Colon (tissue), 2 donors: ENCODE data around the gene FBXL17.

Experiments
- FAIRE-seq: peaks from 2 replicates; lab custom pipeline; 2012; peaks lifted over from hg19 to GRCh38; lab: Jason Lieb, UNC
- donor health status: control.
- donor health status: control.

The FBXL17 gene

DNA sequence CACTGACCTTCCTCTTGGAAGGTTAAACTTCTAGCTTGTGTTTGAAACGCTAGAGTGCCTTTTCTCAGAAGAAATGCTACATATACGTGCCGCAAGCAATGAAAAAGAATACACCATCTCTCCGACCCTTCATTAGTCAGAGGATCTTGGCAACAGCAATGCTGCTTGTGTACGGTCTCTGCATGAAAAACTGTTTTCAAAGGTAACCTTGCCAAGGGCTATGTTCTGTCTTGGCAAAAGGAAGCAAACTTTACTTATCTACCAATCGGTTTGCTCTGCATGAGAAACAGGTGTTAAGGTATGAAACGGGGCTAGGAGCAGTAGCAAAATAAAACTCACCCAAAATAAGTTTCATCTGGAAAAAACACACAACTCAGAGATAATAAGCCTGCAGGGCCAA, 297.8 kb downstream of the FBXL17 start:
- no peak for FAIRE-seq

DNA sequence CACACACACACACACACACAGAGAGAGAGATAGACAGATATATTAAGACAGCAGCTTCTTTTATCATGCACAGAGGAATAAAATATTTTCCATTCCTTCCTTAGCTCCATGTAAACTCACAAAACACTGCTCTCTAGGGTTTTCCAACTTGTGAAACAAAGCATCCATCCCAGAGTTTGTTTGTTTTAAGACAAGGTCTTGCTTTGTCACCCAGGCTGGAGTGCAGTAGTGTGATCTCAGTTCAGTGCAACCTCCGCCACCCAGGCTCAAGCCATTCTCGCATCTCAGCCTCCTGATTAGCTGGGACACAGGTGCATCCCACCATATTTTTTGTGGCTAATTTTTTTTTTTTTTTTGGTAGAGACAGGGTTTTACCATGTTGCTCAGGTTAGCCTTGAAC, 298.7 kb downstream of the FBXL17 start:
- no peak for FAIRE-seq

DNA sequence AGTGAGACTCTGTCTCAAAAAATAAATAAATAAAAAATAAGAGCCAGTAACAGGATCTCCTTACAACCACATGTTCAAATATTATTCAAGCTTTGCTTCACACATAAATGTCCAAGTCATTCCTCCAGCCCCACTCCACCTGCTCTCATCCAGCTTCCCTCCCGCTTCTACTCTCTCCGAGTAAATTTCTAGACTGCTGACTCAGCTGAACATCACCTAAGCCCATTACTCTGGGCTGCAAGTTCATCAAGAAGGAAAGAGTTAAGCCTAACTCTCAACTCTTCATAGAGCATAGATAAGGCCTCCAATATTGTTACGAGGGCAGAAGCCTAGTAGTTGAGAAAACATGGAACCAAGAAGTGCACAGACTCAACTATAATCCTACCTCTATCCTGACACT, 300.2 kb downstream of the FBXL17 start:
- FAIRE-seq, result no peak

DNA sequence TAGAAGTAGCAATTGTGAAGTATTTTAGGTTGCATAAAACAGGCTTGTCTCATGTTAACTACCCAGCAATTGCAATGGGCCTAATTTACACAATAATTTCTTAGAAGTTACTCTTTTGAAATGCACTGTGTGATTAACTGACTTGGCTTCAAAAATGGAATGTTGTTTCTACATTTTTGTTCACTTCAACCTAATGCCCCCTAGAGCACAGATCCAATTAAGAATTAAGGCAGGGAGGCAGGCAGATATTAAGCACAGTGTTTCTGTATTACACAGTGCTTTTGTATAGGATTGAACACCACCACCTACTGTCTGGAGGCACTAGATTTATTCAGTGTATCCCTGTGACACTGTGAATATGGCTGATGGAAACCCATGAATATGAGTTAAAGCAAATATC, 302.1 kb downstream of the FBXL17 start:
- no peak for FAIRE-seq

DNA sequence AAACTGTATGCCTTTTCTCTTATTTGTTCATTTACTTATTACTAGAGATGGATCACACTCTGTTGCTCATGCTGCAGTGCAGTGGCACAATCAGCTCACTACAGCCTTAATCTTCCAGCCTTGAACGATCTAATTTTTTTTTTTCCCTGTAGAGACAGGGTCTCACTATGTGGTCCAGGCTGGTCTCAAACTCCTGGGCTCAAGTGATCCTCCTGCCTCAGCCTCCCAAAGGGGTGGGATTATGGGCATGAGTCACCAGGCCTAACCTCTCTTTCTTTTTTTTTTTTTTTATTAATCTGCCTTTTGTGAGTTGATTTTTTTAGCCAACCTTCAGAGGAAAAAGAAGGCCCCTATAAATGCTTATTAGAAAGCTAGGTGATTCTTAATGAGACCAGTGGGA, 303.0 kb downstream of the FBXL17 start:
- no peak for FAIRE-seq

DNA sequence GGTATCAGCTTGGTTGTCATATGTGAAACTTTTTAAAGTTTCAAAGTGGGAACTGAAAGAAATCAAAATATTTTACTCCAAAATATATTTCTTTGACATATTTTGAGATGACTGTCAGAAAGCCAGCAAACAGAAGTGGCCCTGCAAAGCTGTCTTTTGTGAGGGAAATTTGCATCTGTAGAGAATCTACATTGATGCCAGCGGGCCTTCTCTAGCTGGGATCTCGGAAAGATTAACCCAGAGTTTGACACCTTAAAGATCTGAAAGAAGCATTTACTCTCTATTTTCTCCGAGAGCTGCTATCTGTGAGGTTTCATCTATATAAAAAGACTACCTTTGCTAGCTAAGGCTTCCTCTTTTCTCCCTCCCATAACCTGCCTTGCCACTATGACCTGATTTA, 303.6 kb downstream of the FBXL17 start:
- no peak for FAIRE-seq

DNA sequence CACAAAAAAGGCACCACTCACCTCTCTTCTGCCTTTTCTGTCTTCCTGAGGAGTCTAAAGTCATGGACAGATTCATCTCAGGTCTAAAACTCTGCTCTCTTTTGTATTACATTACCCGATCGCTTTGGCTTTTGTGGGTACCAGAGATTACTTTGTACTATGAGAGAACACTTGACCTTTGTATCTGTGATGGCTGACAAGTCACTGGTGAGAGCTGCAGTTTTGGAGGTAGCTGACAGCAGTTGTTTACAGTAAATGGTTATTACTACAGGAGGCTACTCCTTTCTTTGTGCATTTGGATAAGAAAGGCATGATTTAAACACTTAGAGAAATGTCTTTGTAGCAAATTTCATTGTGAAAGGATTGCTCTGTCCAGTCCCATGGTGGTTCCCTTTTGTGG, 307.3 kb downstream of the FBXL17 start:
- no peak for FAIRE-seq

DNA sequence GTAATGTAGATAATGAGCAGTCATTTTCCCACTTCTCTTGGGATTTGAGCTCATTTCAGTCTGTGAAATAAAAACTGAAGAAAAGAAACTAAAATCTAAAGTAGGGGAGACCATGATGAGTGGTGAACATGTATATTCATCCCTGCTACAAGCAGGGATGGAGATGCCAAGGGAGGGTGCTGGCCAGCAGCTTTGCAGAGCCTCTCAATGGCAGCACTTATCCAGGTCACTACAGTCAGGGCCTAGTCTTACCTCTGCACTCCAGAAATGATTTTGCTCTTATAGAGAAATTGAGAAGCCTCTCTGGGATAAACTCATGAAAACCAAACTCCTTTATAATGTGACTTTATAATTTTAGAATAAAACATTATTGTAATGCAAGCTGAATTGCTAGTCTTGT, 317.6 kb downstream of the FBXL17 start:
- no peak for FAIRE-seq

DNA sequence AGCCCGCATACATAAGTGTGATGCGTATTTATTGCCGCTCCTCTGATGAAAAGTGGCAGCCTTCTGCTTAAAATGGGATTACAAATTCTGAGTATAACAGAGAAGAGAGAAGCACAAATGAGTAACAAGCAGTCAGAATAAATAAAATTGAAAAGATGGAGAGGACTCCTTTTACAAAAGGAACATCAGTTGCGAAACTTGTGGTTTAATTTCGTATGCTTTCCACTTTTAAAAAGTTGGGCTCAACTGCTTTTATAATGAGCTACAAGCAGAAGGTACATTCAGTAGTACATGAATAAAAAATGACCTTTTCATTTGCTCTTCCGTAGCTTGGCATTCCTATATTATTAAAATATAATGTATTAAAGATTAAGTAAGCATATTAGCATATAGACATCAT, 320.0 kb downstream of the FBXL17 start:
- FAIRE-seq, result no peak

DNA sequence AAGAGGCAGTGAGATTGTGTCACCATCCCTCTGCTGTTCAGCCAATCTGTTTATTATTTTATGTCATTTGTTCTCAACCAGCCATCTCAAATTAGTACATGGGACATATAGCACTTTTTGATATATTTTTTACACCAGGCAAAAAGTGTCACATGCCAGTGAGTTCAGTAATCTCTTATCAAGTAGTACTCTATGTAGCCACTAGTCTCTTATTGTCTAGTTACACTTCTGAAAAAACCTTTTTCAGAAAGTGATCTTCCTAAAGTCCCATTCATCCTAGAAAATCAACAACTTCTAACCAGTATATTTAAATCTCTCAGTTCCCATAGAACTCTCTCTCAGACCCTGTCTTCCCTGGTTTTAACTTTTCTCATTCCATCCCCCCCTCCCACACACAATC, 321.6 kb downstream of the FBXL17 start:
- no peak for FAIRE-seq

DNA sequence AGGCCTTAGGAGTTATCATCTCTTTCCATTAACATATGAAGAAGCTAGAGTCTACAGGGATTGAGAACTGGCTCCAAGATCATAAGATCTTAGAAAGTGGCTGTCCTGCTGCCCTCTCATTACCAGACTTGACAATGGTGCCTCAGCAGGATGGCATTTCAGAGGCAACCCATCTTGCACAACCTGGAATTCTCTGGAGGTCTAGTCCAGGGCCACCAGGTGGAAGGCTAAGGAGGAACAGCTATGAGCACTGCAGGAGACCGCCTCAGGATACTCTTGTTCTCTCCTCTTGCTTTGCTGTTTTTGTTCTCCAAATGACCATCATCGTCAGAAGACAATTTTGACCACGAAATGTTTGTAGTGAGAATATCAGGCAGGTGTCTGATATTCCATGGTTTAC, 322.6 kb downstream of the FBXL17 start:
- FAIRE-seq, result no peak

DNA sequence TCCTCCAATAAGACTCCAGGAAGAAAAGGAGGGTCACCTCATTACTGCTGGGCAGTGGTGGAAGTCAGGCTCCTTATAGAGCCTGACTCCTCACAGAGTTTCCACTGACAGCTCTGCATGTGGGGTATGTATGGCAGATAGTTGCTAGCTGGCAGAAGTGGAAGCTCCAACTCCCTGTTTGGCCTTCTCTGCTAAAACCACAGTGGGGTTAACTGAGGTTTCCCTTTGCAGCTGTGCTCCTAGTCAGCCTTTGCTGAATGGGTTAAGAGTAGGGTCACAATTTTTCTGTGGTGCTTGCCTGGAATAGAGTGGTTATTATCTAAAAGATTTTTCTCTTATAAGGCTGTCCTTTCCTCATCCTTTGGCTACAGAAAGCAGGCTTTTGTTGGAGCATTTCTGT, 327.5 kb downstream of the FBXL17 start:
- FAIRE-seq, result no peak

DNA sequence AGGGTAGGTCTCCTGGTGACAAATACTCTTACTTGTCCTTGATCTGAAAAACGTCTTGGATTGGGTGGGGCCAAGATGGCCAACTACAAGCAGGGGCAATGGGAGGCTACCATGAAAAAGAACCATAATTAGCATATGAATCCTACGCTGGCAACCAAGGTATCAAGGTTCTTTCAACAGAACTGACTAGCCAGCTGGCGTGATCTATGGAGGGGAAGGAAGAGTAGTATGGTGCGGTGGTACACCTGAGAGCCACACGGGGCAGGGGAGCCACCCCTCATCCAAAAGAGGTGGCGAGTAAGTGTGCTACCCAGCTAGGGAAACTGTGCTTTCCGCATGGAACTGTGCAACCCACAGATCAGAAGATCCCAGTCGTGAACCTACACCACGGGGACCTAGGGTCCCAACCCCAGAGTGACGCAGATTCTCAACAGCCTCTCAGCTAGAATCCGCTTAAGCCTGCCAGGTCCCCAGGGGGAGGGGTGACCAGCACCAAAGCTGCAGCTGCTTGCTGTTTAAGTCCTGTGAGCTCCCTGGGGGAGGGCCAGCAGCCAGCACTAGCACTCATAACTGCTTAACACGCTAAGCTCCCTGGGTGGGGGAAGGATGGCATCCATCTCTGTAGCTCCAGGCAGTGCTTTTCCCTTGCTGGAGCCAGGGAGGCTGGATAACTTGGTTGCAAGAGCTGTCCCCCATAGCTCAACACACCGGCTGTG, 334.8 kb downstream of the FBXL17 start:
- no peak for FAIRE-seq

DNA sequence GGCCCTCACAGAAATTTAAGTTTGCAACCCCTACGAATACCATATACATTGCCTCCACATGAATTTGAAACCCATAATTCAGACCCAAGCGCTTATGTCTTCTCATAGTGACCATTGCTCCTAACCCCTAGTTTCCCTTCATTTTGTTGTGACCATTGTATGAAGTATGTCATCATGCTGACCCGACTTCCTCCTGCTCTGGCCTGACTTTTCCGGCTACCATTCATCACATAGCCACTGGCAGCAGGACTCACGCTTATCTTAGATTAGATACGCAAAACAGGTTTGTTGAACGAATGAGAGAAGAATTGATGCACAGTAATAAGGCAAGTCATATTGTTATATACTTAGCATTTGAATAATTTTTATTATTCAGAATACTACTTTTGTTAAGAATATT, 345.4 kb downstream of the FBXL17 start:
- no peak for FAIRE-seq

DNA sequence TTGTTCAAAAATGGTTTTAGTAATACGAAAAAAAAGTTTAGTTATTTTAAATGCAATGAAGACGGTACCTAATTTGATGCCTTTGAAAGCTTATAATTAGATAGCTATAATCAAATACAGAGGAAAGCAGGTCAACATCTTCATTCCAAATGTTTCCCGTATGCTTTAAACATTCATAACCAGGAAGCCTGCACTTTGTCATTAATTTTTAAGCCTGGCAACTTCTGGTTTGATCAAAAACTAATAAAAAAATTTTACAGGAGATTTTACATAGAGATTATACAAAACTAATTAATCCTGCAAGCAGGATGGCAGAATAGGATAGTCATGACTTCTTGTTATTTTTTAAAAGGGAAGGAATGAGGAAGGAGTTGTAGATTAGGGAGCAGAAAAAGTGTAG, 353.0 kb downstream of the FBXL17 start:
- FAIRE-seq, result no peak

DNA sequence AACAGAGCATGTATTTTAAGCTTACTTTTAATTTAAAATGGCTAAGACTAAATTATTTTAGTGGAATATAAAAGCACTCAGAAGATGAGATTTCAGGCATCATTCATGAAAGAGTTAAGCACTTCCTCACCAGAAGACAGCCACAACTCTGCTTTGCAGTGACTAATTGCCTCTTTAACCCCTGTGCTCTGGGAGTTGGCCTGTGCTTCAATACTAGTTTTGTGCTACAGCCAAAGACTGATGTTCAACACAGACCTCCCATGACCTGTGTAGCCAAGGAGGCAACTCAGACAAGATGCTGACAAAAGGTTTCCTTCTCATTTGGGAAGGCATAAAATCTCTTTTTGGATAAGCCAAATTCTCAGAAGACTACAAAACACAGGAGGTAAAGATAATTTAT, 353.5 kb downstream of the FBXL17 start:
- FAIRE-seq, result no peak

DNA sequence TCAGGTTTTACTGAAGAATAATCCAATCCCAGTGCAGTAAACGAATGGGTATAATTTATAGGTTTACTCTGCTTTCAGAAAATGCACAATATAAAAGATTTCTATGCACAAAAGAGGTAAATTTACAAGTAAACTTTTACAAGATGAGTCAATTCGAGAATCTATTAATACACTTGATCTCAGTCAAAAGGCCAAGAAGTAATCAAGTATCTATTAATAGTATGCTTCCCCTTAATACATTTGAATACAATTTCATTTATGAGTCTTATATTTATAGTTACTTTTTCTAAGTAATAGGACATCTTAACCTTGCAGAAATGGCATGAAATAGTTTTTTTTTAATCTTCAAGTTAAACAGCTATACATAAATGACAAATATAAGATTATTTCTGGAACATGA, 355.9 kb downstream of the FBXL17 start:
- FAIRE-seq, result no peak

DNA sequence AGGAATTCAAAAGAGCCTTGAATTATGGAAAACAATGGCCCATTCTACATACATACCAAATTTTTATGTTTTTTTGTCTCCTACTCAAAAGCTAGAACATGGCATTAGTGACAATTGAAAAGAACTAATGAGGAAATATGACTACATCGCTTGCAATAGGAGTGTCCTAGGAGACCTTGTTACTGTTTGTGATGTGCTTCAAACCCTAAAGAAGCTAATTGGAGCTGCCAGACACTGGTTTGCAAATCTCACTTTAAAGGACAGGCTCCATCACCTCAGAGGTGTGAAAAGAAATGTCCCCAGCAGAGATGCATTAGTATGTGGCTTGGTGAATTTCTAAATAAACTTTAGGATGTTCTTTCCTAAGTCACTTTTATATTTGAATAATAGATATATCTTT, 356.9 kb downstream of the FBXL17 start:
- no peak for FAIRE-seq

DNA sequence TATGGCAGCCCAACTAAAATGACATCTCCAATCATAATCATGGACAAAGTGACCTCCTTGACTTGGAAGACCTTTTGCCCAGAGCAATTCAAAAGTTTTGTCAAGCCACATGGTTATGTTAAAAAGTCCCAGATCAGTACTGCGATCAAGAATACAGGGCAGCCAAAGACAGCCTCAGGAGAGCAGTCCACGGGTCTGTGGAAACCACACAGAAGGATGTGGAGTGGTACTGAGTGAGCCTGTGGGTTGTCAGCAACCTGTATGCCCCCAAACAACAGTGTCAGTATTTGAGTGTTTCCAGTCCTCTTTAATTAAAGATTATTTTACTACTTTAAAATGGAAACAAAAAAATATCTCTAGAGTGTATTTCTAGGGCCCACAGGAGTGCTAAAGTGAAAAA, 365.8 kb downstream of the FBXL17 start:
- no peak for FAIRE-seq

DNA sequence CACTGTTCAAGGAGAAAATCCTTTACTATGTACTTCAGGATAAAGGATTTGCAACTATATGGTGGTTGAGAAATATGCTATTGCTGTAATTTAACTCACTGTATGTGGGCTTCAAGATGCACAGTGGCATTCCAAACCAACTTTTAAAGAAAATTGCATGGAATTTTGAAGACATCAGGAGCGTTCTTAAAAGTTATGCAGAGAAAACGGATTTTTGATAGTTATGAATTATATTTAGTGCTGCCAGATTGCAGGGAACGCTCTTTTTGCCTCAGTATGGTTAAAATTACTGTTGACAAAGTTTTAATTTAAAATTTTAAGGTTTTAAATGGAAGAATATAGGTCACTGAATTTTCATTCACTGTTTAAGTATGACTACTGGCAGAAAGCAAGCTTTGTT, 375.1 kb downstream of the FBXL17 start:
- FAIRE-seq, result no peak

DNA sequence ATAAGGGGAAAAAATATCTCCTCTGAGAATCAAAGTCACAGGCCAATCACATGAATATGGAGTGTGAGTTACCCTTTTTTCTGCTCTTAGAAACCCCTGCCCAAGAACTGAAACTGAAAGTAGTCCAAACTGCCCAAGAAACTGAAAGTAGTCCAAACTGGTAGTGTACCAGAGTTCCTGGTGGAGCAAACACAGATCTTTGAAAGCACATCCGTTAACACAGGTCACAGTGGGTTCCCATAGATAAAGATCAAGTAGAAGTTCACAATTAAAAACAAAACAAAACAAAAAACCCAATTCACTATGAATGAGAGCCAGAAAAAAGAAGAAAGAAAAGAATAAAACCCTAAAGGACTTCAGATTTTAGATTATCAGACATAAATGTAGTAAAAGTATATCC, 378.7 kb downstream of the FBXL17 start:
- peak; percentile 62 for FAIRE-seq

DNA sequence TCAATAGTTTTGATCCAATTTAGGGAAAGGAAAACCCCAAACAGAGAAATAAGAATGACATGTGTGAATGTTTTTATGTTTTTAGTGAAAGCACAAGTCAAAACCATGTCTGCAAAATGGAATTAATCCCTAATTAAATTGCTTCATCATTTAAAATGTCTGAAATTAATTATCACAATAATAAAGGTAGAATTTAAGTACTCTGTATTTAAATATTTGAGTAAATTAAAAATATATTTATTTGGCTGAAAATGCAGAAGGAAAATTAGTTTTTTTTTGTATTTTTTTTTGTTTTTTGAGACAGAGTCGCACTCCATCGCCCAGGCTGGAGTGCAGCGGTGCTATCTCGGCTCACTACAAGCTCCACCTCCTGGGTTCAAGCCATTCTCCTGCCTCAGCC, 380.7 kb downstream of the FBXL17 start:
- FAIRE-seq, result peak; percentile 5

DNA sequence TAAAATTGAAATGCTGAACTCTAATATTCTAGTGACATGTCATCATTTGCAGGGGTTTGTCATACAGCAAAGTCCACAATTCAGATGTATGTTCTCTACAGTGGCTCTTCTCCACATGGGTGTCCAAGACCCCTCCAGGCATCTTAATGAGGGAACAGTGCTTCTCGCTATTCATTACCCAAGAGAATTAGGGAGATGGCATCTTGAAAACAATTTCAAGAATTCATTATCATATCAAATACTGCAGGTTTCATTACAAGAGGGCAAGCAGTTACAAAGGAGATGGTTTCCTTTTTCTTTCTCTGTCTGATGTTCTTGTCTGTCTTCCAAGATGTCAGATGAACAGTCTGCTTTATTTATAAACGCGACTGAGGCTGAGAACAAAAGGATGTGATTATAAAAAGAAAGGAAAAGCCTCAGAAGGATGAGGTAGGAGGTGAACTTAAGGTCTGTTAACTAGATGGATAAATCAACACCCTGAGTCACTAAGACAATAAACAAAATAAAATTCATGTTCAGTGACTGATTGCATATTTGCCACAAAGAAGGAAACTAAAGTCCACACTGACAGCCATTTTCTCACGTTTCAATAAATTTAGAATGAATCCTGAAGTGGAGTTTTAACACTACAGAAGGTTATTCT, 384.4 kb downstream of the FBXL17 start:
- no peak for FAIRE-seq

DNA sequence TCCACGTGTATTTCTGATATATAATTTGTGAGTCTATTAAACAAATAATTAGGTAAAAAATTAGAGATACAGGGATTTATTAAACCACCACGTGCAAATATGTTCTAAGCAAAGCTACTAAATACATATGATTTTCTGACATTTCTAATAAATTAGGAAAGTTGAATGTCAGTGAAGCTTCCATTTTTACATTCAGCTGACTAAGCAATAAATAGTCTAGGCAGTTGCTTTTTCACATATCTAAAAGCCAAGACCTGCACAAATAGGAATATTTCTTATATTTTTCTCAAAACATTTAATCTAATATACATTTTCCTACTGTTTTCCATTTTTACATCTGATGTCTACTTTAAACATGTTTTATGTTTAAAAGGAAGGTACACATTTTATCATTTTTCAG, 388.6 kb downstream of the FBXL17 start:
- no peak for FAIRE-seq
